MG63 (cell line): Measurements from ENCODE around the gene CCDC124. TPM values are rescaled to one million over a fixed set of nuclear protein-coding genes. Genes with fewer than 3 reads are reported as not detected.

Experiments
- DNase-seq: peaks from one replicate; pipeline ENCODE4 v3.0.0-alpha.2; 2020
- H3K27me3 ChIP-seq: fragments of 250-450 bp; sonication (Bioruptor Pico); 2 replicates; pipeline ENCODE4 v1.5.1; 2020; ENCODE audit warnings: mild to moderate bottlenecking, moderate library complexity
- H3K36me3 ChIP-seq: fragments of 250-450 bp; sonication (Bioruptor Pico); 2 replicates; pipeline ENCODE4 v1.5.1; 2020; ENCODE audit warnings: mild to moderate bottlenecking, moderate library complexity
- H3K4me3 ChIP-seq: fragments of 250-450 bp; sonication (Bioruptor Pico); 2 replicates; pipeline ENCODE4 v1.5.1; 2020; ENCODE audit warnings: mild to moderate bottlenecking, moderate library complexity
- H3K9me3 ChIP-seq: fragments of 250-450 bp; sonication (Bioruptor Pico); 2 replicates; pipeline ENCODE4 v1.5.1; 2020; ENCODE audit warnings: mild to moderate bottlenecking, moderate library complexity
- total RNA-seq: library from RNA; depleted of rRNA; stranded (reverse); fragments of >200 nt; shearing (Covaris generic); gene quantifications from 2 replicates; pipeline ENCODE4 v1.2.3, GENCODE V29; 2014; ENCODE audit warnings: low replicate concordance; rRNA removed

Gene CCDC124
- total RNA-seq, 1 experiment from 2014 or later = 241 TPM

DNA sequence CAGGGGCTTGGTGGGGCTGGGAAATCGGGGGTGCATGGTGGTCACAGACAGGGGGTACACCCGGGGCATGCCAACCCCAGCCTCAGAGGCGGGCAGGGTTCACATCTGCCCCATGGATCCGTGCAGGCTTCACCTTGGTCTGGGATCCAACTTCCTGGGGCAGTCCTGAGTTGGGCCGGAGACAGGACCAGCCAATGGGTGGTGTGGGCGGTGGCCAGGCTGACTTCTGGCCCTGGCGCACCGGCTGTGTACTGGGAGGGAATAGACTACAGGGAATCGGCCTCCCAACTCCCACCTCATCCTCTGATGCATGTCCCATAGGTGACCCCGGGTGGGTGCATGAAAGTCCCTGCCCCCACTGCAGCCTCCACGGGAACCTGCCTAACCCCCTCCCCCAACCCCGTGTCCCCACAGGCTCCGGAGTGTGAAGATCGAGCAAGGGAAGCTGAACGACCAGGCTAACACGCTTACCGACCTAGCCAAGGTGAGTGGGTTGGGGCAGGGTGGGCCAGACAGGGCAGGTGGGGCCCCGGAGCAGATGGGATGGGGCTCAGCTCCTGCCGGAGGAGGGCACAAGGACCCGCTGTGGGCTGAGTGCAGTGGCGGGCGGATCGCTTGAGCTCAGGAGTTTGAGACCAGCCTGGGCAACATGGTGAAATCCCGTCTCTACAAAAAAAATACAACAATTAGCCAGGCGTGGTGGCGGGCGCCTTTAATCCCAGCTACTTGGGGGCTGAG lies 60.4 kb downstream of the CCDC124 start:
- no peaks in the 10 kb centered on the region for H3K9me3 ChIP-seq
- no peak for DNase-seq
- H3K4me3 ChIP-seq = no peak overlapping the region
- H3K27me3 ChIP-seq = no peaks in the 10 kb centered on the region
- no peaks in the 10 kb centered on the region for H3K36me3 ChIP-seq

Other genes with a start within 250 kb of the CCDC124 start
- gene UNC13A, start 244.7 kb upstream of the CCDC124 start, total RNA-seq = 0.10 TPM in 1 of 2 replicates, not detected in the other
- gene MAP1S, start 213.5 kb upstream of the CCDC124 start, total RNA-seq = 23.3 and 50.0 TPM in 2 replicates
- 0.82 TPM in 1 of 2 replicates, not detected in the other for gene FCHO1, start 181.5 kb upstream of the CCDC124 start, total RNA-seq
- gene B3GNT3, start 137.9 kb upstream of the CCDC124 start, total RNA-seq = not detected in 2 replicates
- not detected in 2 replicates for gene INSL3, start 111.5 kb upstream of the CCDC124 start, total RNA-seq
- not detected in 2 replicates for gene JAK3, start 85.0 kb upstream of the CCDC124 start, total RNA-seq
- 766 and 1,556 TPM in 2 replicates for gene RPL18A, start 73.1 kb upstream of the CCDC124 start, total RNA-seq
- not detected in 2 replicates for gene SLC5A5, start 61.1 kb upstream of the CCDC124 start, total RNA-seq
- gene KCNN1, start 34.1 kb downstream of the CCDC124 start, total RNA-seq = not detected in 2 replicates
- gene ARRDC2, start 75.2 kb downstream of the CCDC124 start, total RNA-seq = 13.4 and 20.5 TPM in 2 replicates
- not detected in 2 replicates for gene IL12RB1, start 153.9 kb downstream of the CCDC124 start, total RNA-seq
- 0.20 and 0.95 TPM in 2 replicates for gene MAST3, start 164.8 kb downstream of the CCDC124 start, total RNA-seq
- gene PIK3R2, start 220.1 kb downstream of the CCDC124 start, total RNA-seq = 4.2 and 13.2 TPM in 2 replicates
- 1.0 TPM in 1 of 2 replicates, not detected in the other for gene IFI30, start 240.8 kb downstream of the CCDC124 start, total RNA-seq